Measurements from ENCODE around the gene TEK.

DNA sequence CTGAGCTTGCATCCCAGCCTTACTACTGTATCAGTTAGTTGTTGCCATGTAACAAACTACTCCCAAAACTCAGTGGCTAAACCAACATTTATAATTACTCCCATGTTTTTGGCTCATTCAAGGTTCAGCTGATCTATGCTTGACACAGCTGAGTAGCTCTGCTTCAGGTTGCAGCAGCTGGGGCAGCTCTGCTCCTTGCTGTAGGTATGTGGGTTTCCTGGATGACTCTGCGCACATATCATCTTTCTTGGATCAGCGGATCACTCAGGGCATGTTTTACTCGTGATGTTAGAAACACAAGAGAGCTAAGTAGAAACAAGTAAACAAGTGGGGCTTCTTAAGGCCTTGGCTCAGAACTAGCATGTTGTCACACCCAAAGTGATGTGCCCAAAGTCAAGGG, 15.1 kb downstream of the TEK start:
- TF ChIP-seq POLR2A (IDR thresholded peaks at IDR 0.05) (no peak), EP300 (IDR thresholded peaks at IDR 0.05) (no peak)
- TF ChIP-seq, protein P1, sequence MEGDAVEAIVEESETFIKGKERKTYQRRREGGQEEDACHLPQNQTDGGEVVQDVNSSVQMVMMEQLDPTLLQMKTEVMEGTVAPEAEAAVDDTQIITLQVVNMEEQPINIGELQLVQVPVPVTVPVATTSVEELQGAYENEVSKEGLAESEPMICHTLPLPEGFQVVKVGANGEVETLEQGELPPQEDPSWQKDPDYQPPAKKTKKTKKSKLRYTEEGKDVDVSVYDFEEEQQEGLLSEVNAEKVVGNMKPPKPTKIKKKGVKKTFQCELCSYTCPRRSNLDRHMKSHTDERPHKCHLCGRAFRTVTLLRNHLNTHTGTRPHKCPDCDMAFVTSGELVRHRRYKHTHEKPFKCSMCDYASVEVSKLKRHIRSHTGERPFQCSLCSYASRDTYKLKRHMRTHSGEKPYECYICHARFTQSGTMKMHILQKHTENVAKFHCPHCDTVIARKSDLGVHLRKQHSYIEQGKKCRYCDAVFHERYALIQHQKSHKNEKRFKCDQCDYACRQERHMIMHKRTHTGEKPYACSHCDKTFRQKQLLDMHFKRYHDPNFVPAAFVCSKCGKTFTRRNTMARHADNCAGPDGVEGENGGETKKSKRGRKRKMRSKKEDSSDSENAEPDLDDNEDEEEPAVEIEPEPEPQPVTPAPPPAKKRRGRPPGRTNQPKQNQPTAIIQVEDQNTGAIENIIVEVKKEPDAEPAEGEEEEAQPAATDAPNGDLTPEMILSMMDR (IDR thresholded peaks at IDR 0.05), result no peak
